CD4-positive, alpha-beta T cell treated with Interferon gamma for 1 hour (primary cell): ENCODE data around the gene AQP1.

Experiments
- DNase-seq: peaks from one replicate; pipeline ENCODE4 v3.0.0-alpha.2; 2020

AQP1 gene

GRCh38 chr7:30938435-30939316, 27.0 kb downstream of the AQP1 start:
- DNase-seq = peak; percentile 35

GRCh38 chr7:30941582-30942323, 30.1 kb downstream of the AQP1 start:
- DNase-seq = no peak

DNA sequence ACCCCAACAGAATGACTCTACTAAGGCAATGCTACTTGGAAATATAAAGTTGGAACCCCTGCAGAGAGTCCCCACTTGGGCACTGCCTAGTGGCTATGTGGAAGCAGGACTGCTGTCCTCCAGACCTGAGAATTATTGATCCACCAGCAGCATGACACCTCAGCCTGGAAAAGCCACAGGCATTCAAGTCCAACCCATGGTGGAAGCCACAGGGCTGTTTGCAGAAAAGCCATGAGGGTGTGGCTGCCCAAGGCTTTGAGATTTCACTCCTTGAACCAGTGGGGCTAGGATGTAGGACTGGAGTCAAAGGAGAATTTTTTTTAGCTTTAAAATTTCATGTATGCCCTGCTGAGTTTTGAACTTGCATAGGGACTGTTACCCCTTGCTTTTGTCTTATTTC, 38.5 kb downstream of the AQP1 start:
- DNase-seq = no peak

DNA sequence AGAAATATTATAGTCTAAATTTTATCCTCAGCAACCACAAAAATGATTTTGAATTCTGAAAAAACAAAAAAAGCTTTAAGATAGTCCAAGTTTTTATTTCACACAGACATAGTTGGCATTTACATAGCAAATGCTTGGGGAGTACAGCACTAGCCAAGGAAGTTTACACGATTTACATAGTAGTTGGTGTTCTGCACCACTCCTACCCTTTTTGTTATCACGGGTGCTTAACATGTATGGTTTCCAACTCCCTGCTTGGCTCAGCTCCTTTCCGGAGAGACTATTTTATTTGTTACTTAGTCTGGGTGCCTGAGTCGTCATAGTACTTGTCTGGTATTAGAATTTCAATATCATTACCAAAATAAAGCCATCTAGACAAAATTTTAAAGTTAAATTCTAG, 43.3 kb downstream of the AQP1 start:
- DNase-seq = no peak

DNA sequence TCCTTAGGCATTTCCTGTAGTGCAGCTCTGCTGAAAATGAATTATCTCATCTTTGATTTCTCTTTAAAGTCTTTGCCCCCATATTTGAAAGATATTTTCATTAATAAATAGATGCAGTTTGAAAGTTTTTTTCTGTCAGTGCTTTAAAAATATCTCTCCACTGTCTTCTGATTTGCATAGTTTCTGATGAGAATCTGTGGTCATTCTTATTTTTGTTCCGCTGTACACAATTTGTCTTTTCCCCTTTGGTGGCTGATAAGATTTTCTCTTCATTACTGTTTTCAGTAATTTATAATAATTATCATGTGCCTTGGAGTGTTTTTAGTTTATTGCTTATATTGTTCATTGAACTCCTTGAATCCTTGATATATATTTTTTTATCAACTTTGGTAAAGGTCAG, 45.1 kb downstream of the AQP1 start:
- DNase-seq = no peak

GRCh38 chr7:30963842-30964241, 52.2 kb downstream of the AQP1 start, which contains the start of gene GHRHR:
GHRHR (plus strand) TSS chr7:30963953; CDS start chr7:30964069, 116 bp downstream.
- no peak for DNase-seq

- no peak for DNase-seq
Measured at GRCh38 chr7:30965372-30965771, 53.7 kb downstream of the AQP1 start.

DNA sequence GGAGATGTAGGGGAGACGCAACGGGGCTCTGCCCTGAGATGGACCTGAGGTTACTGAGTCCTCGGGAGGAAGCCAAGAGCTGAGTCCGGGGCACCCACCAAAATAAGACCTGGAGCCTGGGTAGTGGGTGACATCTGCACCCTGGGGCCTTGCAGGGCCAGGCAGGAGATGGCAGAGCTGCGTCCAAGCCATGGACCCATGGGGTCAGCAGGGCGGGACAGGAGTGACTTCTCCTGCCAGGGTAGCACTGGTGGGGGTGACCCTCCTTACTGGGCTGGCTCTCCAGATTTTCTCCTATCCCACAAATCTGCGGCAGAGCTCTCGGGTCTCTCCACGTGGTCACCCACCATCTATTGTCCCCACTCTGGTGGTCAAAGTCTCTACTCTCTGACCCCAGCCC, 54.2 kb downstream of the AQP1 start:
- DNase-seq = no peak

GRCh38 chr7:30968294-30968693, 56.6 kb downstream of the AQP1 start:
- no peak for DNase-seq

DNA sequence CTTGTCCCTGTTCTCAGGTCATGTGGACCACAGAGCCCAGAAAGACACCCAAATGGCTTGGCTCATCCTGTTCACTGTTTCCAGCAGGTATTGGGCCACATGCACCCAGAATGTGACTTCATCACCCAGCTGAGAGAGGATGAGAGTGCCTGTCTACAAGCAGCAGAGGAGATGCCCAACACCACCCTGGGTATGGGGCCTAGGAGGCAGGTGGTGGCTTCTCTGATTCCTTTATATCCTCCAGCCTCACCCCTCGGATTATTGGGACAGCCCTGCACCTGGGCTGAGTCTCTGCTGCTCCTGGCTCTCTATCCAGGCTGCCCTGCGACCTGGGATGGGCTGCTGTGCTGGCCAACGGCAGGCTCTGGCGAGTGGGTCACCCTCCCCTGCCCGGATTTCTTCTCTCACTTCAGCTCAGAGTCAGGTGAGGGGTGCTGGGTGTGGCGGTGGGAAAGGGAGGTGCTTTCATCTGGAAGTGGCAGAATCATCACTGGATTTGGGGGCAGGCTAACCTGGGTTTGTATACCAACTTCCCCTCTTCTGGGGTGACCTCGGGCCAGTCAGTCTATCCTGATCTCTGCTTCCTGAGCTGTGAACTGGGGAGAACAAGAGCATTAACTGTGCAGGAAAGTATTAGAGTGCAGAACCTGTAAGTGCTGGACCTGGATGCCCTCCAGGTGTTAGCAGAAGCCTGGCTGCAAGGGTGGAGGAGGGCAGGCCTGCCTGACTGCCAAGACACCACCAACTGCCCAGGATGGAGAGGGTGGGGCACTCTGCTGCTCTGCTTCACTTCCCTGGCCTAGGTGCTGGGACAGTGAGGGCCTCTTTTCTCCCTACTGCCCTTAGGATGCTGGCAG, 57.3 kb downstream of the AQP1 start:
- no peak for DNase-seq

DNA sequence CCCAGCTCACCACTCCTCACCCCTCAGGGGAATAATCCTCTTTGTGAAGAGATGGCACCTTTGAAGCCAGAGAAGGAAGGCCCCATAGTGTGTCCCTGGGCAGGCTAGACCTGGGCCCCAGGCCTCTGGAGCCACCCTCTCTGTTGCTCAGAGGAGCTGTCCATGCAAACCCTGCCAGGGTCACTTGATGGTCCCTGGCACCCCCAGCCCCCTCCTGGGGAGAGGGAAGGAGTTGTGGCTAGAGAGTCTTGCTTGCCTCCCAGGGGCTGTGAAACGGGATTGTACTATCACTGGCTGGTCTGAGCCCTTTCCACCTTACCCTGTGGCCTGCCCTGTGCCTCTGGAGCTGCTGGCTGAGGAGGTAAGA, 57.9 kb downstream of the AQP1 start:
- DNase-seq = no peak

DNA sequence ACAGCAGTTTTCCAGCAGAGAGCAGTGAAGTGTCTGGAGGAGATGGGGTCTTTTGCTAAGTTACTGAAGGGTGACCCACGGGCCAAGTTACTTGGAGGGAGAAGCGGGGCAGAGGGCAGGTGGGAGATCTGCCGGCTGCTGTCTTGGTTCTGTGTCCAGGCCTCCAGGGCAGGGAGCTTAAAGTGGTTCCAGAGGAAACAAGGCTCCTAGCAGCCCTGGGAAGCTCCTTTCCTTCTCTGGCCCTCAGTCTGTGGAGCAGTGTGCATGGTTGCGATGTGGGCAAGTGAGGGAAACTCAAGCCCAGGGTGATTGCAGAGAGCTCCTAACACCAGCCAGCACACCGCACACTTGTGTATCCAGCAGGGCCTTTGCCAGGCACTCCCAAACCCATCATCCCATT, 58.4 kb downstream of the AQP1 start:
- DNase-seq = no peak

DNA sequence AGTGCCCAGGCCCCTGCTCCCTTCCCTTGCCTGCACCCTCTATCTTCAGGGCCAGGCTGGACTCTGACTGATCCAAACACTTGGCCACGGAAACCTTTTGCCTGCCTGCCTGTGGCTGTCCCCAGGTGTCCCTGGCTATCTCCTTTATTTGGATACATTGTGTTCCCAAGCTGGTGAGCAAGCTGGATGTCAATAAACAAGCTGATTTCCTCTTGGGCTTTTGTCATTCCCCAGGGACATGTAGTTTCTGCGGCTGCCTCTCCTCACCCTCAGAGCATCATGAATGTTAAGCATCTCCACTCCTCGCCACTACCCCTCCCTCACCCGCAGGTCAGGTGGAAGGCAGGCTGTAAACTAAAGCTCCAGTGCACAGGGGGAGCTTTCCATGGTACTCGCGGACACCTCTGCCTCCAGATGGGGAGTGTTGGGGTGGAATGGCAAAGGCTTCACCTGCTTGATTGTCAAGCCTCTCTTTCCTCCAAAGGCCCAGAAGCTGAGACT, 59.0 kb downstream of the AQP1 start:
- no peak for DNase-seq

- no peak for DNase-seq
Measured at GRCh38 chr7:30971440-30971839, 59.8 kb downstream of the AQP1 start.

- no peak for DNase-seq
Measured at GRCh38 chr7:30971840-30972563, 60.3 kb downstream of the AQP1 start.

- DNase-seq = no peak
Measured at GRCh38 chr7:30973292-30973691, 61.6 kb downstream of the AQP1 start.

- DNase-seq = no peak
Measured at GRCh38 chr7:30973791-30974604, 62.3 kb downstream of the AQP1 start.

DNA sequence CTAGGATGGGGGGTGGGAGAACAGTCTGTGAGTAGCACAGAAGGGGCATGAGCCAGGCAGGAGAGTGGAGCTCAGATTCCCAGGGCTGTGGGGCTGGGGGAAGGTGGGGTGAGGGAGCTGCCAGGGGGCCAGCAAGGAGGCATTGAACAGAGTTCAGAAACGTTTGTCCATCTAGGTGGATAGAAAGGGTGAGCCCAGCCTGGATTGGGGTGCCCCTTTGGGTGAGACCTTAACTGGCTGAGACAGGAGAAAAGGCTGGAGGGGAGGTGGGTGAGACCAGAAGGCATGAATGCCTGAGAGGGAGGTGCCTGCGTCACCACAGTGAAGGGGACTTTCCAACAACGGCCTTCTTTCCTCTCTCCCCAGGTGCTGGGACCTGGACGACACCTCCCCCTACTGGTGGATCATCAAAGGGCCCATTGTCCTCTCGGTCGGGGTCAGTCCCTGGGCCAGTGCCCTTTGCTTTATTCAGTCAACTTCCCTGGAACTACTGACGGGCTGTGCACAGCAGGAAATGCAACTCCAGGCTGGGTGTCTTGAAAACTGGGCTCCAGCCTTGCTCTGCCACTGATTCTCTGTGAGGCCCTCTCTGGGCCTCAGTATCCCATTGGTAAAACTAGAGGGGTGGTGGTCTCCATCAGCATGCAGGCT, 63.1 kb downstream of the AQP1 start:
- DNase-seq = peak; percentile 28
